Liver (tissue), 9 donors: ENCODE results near the gene ENC1. TPM values are rescaled to one million over a fixed set of nuclear protein-coding genes. Genes with fewer than 3 reads are reported as not detected.

Experiments used
- DNase-seq: peaks from one replicate; pipeline ENCODE4 v3.0.0-alpha.2; 2017; ENCODE audit warnings: low spot score
- H3K27ac ChIP-seq, 2 donors: one replicate each; pipeline ENCODE4 v1.7.0; 2013; ENCODE audit warnings: inconsistent platforms in 2 of 2, low read length in 2 of 2, control low read depth in 1 of 2, low read depth in 1 of 2, mild to moderate bottlenecking in 1 of 2
- H3K27me3 ChIP-seq, 4 donors: one replicate each; pipeline versions ENCODE4 v1.6.1 to v1.7.0; 2013; ENCODE audit warnings: low read length in 3 of 4, inconsistent platforms in 1 of 4, mild to moderate bottlenecking in 1 of 4, moderate library complexity in 1 of 4; ENCODE audit not compliant: control insufficient read depth in 4 of 4, insufficient read depth in 4 of 4
- H3K36me3 ChIP-seq, 4 donors: one replicate each; pipeline versions ENCODE4 v1.6.1 to v1.7.0; 2013; ENCODE audit warnings: low read length in 3 of 4, mild to moderate bottlenecking in 3 of 4, low read depth in 1 of 4, moderate library complexity in 1 of 4; ENCODE audit not compliant: control insufficient read depth in 4 of 4, insufficient read depth in 3 of 4
- H3K4me1 ChIP-seq, 4 donors: one replicate each; pipeline versions ENCODE4 v1.6.1 to v1.7.0; 2013; ENCODE audit warnings: low read length in 3 of 4, mild to moderate bottlenecking in 3 of 4, moderate library complexity in 1 of 4; ENCODE audit not compliant: control insufficient read depth in 4 of 4, insufficient read depth in 4 of 4
- H3K4me3 ChIP-seq, 3 donors: one replicate each; pipeline versions ENCODE4 v1.6.1 to v1.7.0; 2013; ENCODE audit warnings: low read length in 3 of 3, control low read depth in 1 of 3, low read depth in 1 of 3, mild to moderate bottlenecking in 1 of 3
- H3K9ac ChIP-seq, 2 donors: one replicate each; pipeline ENCODE4 v1.7.0; 2013; ENCODE audit warnings: low read length in 2 of 2, mild to moderate bottlenecking in 2 of 2, moderate library complexity in 2 of 2, control low read depth in 1 of 2, low read depth in 1 of 2
- H3K9me3 ChIP-seq, 4 donors: one replicate each; pipeline versions ENCODE4 v1.6.1 to v1.7.0; 2013; ENCODE audit warnings: low read length in 3 of 4; ENCODE audit not compliant: control insufficient read depth in 4 of 4
- ATF3 ChIP-seq: IDR thresholded peaks from 2 replicates; pipeline ENCODE4 v1.6.1; 2016; ENCODE audit warnings: antibody characterized with exemption
- EGR1 ChIP-seq, 2 donors: IDR thresholded peaks; 2 replicates each; pipeline ENCODE4 v1.6.1; 2016 to 2018; ENCODE audit warnings: antibody characterized with exemption in 2 of 2, low read depth in 2 of 2
- FOXA1 ChIP-seq: IDR thresholded peaks from 2 replicates; pipeline ENCODE4 v1.6.1; 2016; ENCODE audit warnings: antibody characterized with exemption
- FOXA2 ChIP-seq: IDR thresholded peaks from 2 replicates; pipeline ENCODE4 v1.6.1; 2016; ENCODE audit warnings: antibody characterized with exemption
- GABPA ChIP-seq, 2 donors: IDR thresholded peaks in 1 of 2; conservative IDR thresholded peaks in 1 of 2; 2 replicates each; pipeline ENCODE4 v1.6.1; 2016; ENCODE audit warnings: antibody characterized with exemption in 2 of 2, mild to moderate bottlenecking in 1 of 2, moderate library complexity in 1 of 2
- HNF4A ChIP-seq, 2 donors: conservative IDR thresholded peaks; 2 replicates each; pipeline ENCODE4 v1.6.1; 2016; ENCODE audit warnings: antibody characterized with exemption in 2 of 2, mild to moderate bottlenecking in 2 of 2
- HNF4G ChIP-seq: IDR thresholded peaks from 2 replicates; pipeline ENCODE4 v1.6.1; 2016; ENCODE audit warnings: antibody characterized with exemption
- JUND ChIP-seq, 2 donors: IDR thresholded peaks; 2 replicates each; pipeline ENCODE4 v1.6.1; 2016; ENCODE audit warnings: antibody characterized with exemption in 2 of 2
- NR2F2 ChIP-seq: IDR thresholded peaks from 2 replicates; pipeline ENCODE4 v1.6.1; 2016; ENCODE audit warnings: antibody characterized with exemption
- RAD21 ChIP-seq, 2 donors: IDR thresholded peaks; 2 replicates each; pipeline ENCODE4 v1.6.1; 2016; ENCODE audit warnings: antibody characterized with exemption in 2 of 2, mild to moderate bottlenecking in 2 of 2
- REST ChIP-seq: IDR thresholded peaks from 2 replicates; pipeline ENCODE4 v1.6.1; 2016; ENCODE audit warnings: antibody characterized with exemption, mild to moderate bottlenecking
- RXRA ChIP-seq, 2 donors: IDR thresholded peaks; 2 replicates each; pipeline ENCODE4 v1.6.1; 2017 to 2018; ENCODE audit warnings: antibody characterized with exemption in 2 of 2, mild to moderate bottlenecking in 1 of 2
- SP1 ChIP-seq: IDR thresholded peaks from 2 replicates; pipeline ENCODE4 v1.6.1; 2018; ENCODE audit warnings: antibody characterized with exemption, mild to moderate bottlenecking
- TAF1 ChIP-seq: conservative IDR thresholded peaks from 2 replicates; pipeline ENCODE4 v1.6.1; 2016; ENCODE audit warnings: antibody characterized with exemption, mild to moderate bottlenecking
- YY1 ChIP-seq: IDR thresholded peaks from 2 replicates; pipeline ENCODE4 v1.6.1; 2016; ENCODE audit warnings: antibody characterized with exemption, mild to moderate bottlenecking
- WGBS: extraction: QIAGEN DNeasy Blood & Tissue Kit; methylation state at CpG from one replicate; pipeline ENCODE4 v1.1.7; 2013; 5-methylcytosine and 5-hydroxymethylcytosine counted together
- polyA plus RNA-seq, 2 donors: library from polyadenylated mRNA; stranded (reverse) in 1 of 2; unstranded in 1 of 2; fragments of 200-250 nt in 1 of 2; fragments of >200 nt in 1 of 2; fragmentation: Nextera tagmentation in 1 of 2; extraction: Ambion mirVana in 1 of 2; gene quantifications; one replicate each; pipeline versions ENCODE4 v1.2.1 to v1.2.3, GENCODE V29; 2013 to 2015
- total RNA-seq, 2 donors: library from RNA; depleted of rRNA; stranded (reverse); fragments of >200 nt; gene quantifications; one replicate each; pipeline ENCODE4 v1.2.3, GENCODE V29; 2014
- TF ChIP-seq, protein P1 (sequence below): IDR thresholded peaks from 2 replicates; pipeline ENCODE4 v1.6.1; 2016; ENCODE audit warnings: antibody characterized with exemption
- TF ChIP-seq, protein P2 (sequence below): IDR thresholded peaks from 2 replicates; pipeline ENCODE4 v1.6.1; 2016; ENCODE audit warnings: antibody characterized with exemption
- TF ChIP-seq, protein P3 (sequence below): fragments of 150-350 bp; IDR thresholded peaks from 2 replicates; pipeline ENCODE4 v1.5.1; 2017; ENCODE audit warnings: improper control_type of control experiment, low read depth, low read length; ENCODE audit not compliant: missing input control
- donor health status: healthy.
- donor health status: healthy.
- donor health status: healthy.
- donor health status: healthy.
- donor health status: healthy.

Gene ENC1
- total and polyA plus RNA-seq, 4 donors = 5.7 to 34.4 (median 13.8) TPM

- TF ChIP-seq HNF4G (no peak), RAD21 (IDR thresholded peaks at IDR 0.05) (no peak), FOXA2 (no peak), HNF4A (conservative IDR thresholded peaks at IDR 0.05) (no peak), GABPA (IDR thresholded peaks at IDR 0.05 in 1 of 2, conservative IDR thresholded peaks at IDR 0.05 in 1 of 2) (no peak), REST (no peak), RXRA (IDR thresholded peaks at IDR 0.05) (no peak), NR2F2 (no peak)
- TF ChIP-seq, protein P1, sequence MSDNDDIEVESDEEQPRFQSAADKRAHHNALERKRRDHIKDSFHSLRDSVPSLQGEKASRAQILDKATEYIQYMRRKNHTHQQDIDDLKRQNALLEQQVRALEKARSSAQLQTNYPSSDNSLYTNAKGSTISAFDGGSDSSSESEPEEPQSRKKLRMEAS = no peak
- no peak overlapping the region for H3K4me3 ChIP-seq
- no peaks in the 10 kb centered on the region for H3K4me1 ChIP-seq
- no peaks in the 10 kb centered on the region for H3K27me3 ChIP-seq
- peaks cover 0 to 8% (median 3%) of the 10 kb centered on the region in 4 donors for H3K36me3 ChIP-seq
- no peaks in the 10 kb centered on the region for H3K9me3 ChIP-seq
- 97% methylated on average over 4 of the region's 4 CpGs for WGBS
- H3K27ac ChIP-seq = no peak overlapping the region
- DNase-seq = no peak
- H3K9ac ChIP-seq = no peak overlapping the region
Measured at GRCh38 chr5:74624501-74624900, 16.0 kb downstream of the ENC1 start.

GRCh38 chr5:74623748-74624408 is 16.6 kb downstream of the ENC1 start:
- H3K9ac ChIP-seq = no peak overlapping the region
- 91% methylated on average over 5 of the region's 5 CpGs for WGBS
- no peak overlapping the region for H3K27ac ChIP-seq
- H3K9me3 ChIP-seq = no peaks in the 10 kb centered on the region
- no peaks in the 10 kb centered on the region for H3K4me1 ChIP-seq
- DNase-seq = no peak
- no peaks in the 10 kb centered on the region for H3K27me3 ChIP-seq
- no peak overlapping the region for H3K4me3 ChIP-seq
- TF ChIP-seq, protein P2, sequence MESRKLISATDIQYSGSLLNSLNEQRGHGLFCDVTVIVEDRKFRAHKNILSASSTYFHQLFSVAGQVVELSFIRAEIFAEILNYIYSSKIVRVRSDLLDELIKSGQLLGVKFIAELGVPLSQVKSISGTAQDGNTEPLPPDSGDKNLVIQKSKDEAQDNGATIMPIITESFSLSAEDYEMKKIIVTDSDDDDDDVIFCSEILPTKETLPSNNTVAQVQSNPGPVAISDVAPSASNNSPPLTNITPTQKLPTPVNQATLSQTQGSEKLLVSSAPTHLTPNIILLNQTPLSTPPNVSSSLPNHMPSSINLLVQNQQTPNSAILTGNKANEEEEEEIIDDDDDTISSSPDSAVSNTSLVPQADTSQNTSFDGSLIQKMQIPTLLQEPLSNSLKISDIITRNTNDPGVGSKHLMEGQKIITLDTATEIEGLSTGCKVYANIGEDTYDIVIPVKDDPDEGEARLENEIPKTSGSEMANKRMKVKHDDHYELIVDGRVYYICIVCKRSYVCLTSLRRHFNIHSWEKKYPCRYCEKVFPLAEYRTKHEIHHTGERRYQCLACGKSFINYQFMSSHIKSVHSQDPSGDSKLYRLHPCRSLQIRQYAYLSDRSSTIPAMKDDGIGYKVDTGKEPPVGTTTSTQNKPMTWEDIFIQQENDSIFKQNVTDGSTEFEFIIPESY = no peak
- TF ChIP-seq FOXA2 (no peak), RXRA (IDR thresholded peaks at IDR 0.05) (no peak), GABPA (IDR thresholded peaks at IDR 0.05 in 1 of 2, conservative IDR thresholded peaks at IDR 0.05 in 1 of 2) (no peak), EGR1 (IDR thresholded peaks at IDR 0.05; ENCODE audit: low read depth in 2 of 2) (no peak), ATF3 (no peak), HNF4G (no peak), NR2F2 (no peak), FOXA1 (no peak), HNF4A (conservative IDR thresholded peaks at IDR 0.05) (no peak), YY1 (no peak), SP1 (no peak), REST (no peak), JUND (IDR thresholded peaks at IDR 0.05) (no peak), TAF1 (no peak), RAD21 (IDR thresholded peaks at IDR 0.05) (no peak)
- TF ChIP-seq, protein P1 = no peak
- TF ChIP-seq, protein P3, sequence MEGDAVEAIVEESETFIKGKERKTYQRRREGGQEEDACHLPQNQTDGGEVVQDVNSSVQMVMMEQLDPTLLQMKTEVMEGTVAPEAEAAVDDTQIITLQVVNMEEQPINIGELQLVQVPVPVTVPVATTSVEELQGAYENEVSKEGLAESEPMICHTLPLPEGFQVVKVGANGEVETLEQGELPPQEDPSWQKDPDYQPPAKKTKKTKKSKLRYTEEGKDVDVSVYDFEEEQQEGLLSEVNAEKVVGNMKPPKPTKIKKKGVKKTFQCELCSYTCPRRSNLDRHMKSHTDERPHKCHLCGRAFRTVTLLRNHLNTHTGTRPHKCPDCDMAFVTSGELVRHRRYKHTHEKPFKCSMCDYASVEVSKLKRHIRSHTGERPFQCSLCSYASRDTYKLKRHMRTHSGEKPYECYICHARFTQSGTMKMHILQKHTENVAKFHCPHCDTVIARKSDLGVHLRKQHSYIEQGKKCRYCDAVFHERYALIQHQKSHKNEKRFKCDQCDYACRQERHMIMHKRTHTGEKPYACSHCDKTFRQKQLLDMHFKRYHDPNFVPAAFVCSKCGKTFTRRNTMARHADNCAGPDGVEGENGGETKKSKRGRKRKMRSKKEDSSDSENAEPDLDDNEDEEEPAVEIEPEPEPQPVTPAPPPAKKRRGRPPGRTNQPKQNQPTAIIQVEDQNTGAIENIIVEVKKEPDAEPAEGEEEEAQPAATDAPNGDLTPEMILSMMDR = no peak
- peaks cover 0 to 3% (median 2%) of the 10 kb centered on the region in 4 donors for H3K36me3 ChIP-seq
